ENCODE data around the gene ANAPC2.

- peak; percentile 72 to 89 for TF ChIP-seq POLR2A (IDR thresholded peaks at IDR 0.05)
- TF ChIP-seq CTCF (IDR thresholded peaks at IDR 0.05) = peak in 3 of 4 experiments; percentile 1 to 67 (median 33)
Measured at GRCh38 chr9:137188490-137189296, at the start of gene ANAPC2, which contains the start of gene SSNA1.
